CD4-positive, alpha-beta T cell treated with Interleukin-4 for 4 hours (primary cell): ENCODE data around the gene LRRFIP1.

Experiments
- DNase-seq: peaks from one replicate; pipeline ENCODE4 v3.0.0-alpha.2; 2020

LRRFIP1 gene

GRCh38 chr2:237691029-237691907 lies 63.9 kb downstream of the LRRFIP1 start:
- peak; percentile 27 for DNase-seq

- DNase-seq, result peak; percentile 93
Measured at GRCh38 chr2:237691908-237692600, 64.7 kb downstream of the LRRFIP1 start.

- no peak for DNase-seq
Measured at GRCh38 chr2:237692601-237693290, 65.4 kb downstream of the LRRFIP1 start.

- DNase-seq, result peak; percentile 86
Measured at GRCh38 chr2:237693291-237693994, 66.1 kb downstream of the LRRFIP1 start.

GRCh38 chr2:237694415-237695194 lies 67.2 kb downstream of the LRRFIP1 start:
- DNase-seq, result peak; percentile 44

GRCh38 chr2:237695201-237695780 lies 67.9 kb downstream of the LRRFIP1 start:
- DNase-seq, result peak; percentile 72

- peak; percentile 56 for DNase-seq
Measured at GRCh38 chr2:237696461-237696860, 69.1 kb downstream of the LRRFIP1 start.

GRCh38 chr2:237697586-237698357 lies 70.4 kb downstream of the LRRFIP1 start:
- peak; percentile 37 for DNase-seq

- DNase-seq, result no peak
Measured at GRCh38 chr2:237698358-237698694, 70.9 kb downstream of the LRRFIP1 start.

- DNase-seq, result no peak
Measured at GRCh38 chr2:237699870-237700511, 72.6 kb downstream of the LRRFIP1 start.

GRCh38 chr2:237700512-237701032 lies 73.2 kb downstream of the LRRFIP1 start:
- peak; percentile 91 for DNase-seq

- DNase-seq, result no peak
Measured at GRCh38 chr2:237701033-237701858, 73.9 kb downstream of the LRRFIP1 start.

- DNase-seq, result no peak
Measured at GRCh38 chr2:237701859-237702390, 74.5 kb downstream of the LRRFIP1 start.

- DNase-seq, result peak; percentile 46
Measured at GRCh38 chr2:237702441-237703391, 75.3 kb downstream of the LRRFIP1 start.

- peak; percentile 20 for DNase-seq
Measured at GRCh38 chr2:237704501-237705434, 77.4 kb downstream of the LRRFIP1 start.

- no peak for DNase-seq
Measured at GRCh38 chr2:237706257-237706656, 78.9 kb downstream of the LRRFIP1 start.

- no peak for DNase-seq
Measured at GRCh38 chr2:237708065-237708398, 80.6 kb downstream of the LRRFIP1 start.
